GM12878 (cell line): ENCODE results near the gene ADGB. TPM values are rescaled to one million over a fixed set of nuclear protein-coding genes. Genes with fewer than 3 reads are reported as not detected.
A peak's percentile ranks its signal among the peaks of the same experiment; 100 is the strongest.

Experiments used
- ATAC-seq: fragments of 200-7000 bp; cut with Tn5 transposase; 3 replicates; pipeline ENCODE4 v1.9.1; 2020; ENCODE audit warnings: mild to moderate bottlenecking, moderate library complexity
- BruUV-seq: library from RNA; stranded (reverse); fragments of 400-500 nt; replicated peaks from 2 replicates; lab custom pipeline; 2021; lab: Mats Ljungman, UMichigan
- CTCF ChIA-PET: fragments of 300-600 bp; sonication (Branson Sonifier 250); formaldehyde crosslinking; extraction: SDS; loops from one replicate; lab custom pipeline; 2021; ENCODE audit warnings: inconsistent platforms; lab: Yijun Ruan, JAX
- POLR2A ChIA-PET: fragments of 350-600 bp; formaldehyde crosslinking; extraction: SDS; loops from one replicate; lab custom pipeline; 2021; ENCODE audit warnings: inconsistent platforms; lab: Charles Lee
- RAD21 ChIA-PET: fragments of 300-600 bp; sonication (Branson Sonifier 250); formaldehyde crosslinking; loops from one replicate; lab custom pipeline; 2023; ENCODE audit warnings: antibody characterized with exemption; ENCODE audit not compliant: unreplicated experiment; lab: Charles Lee
- SMC1A ChIA-PET: fragments of 300-600 bp; sonication (Branson Sonifier 250); formaldehyde crosslinking; loops from one replicate; lab custom pipeline; 2023; ENCODE audit not compliant: unreplicated experiment, uncharacterized antibody; lab: Charles Lee
- DNase-seq: peaks from one replicate; pipeline ENCODE4 v3.0.0-alpha.2; 2011; ENCODE audit warnings: low read depth, low spot score
- FAIRE-seq: peaks from 3 replicates; lab custom pipeline; 2011; peaks lifted over from hg19 to GRCh38; lab: Jason Lieb, UNC
- H2AFZ ChIP-seq: 2 replicates; pipeline ENCODE4 v1.6.0; 2011; ENCODE audit warnings: low read depth, low read length, control low read depth; ENCODE audit not compliant: control insufficient read depth
- H3K27ac ChIP-seq: 2 replicates; pipeline ENCODE4 v1.5.1; 2011; ENCODE audit warnings: control low read depth; ENCODE audit not compliant: control insufficient read depth, insufficient read depth
- H3K27me3 ChIP-seq, 2 experiments: replicated peaks in 1 of 2; 2 replicates each; pipeline versions ENCODE4 v1.6.0 to v1.6.1; 2011; ENCODE audit warnings: low read length in 1 of 2; ENCODE audit not compliant: control insufficient read depth in 2 of 2, insufficient read depth in 2 of 2
- H3K36me3 ChIP-seq, 2 experiments: 2 replicates each; pipeline ENCODE4 v1.5.1; 2011; ENCODE audit warnings: low read length in 1 of 2; ENCODE audit not compliant: control insufficient read depth in 2 of 2, insufficient read depth in 2 of 2
- H3K4me1 ChIP-seq: 2 replicates; pipeline ENCODE4 v1.6.1; 2011; ENCODE audit warnings: mild to moderate bottlenecking, low read length, moderate library complexity, mixed read lengths; ENCODE audit not compliant: control insufficient read depth, insufficient read depth
- H3K4me2 ChIP-seq: 2 replicates; pipeline ENCODE4 v1.6.0; 2011; ENCODE audit warnings: control low read depth; ENCODE audit not compliant: control insufficient read depth, insufficient read depth
- H3K4me3 ChIP-seq: fragments of 200-600 bp; sonication (generic); 2 replicates; pipeline ENCODE4 v1.5.1; 2016
- H3K79me2 ChIP-seq: 2 replicates; pipeline ENCODE4 v1.6.0; 2011; ENCODE audit warnings: low read length; ENCODE audit not compliant: control insufficient read depth, insufficient read depth
- H3K9ac ChIP-seq: 2 replicates; pipeline ENCODE4 v1.8.0; 2011; ENCODE audit warnings: low read length, control low read depth, mixed read lengths; ENCODE audit not compliant: control insufficient read depth, insufficient read depth
- H3K9me3 ChIP-seq: replicated peaks from 3 replicates; pipeline ENCODE4 v1.5.1; 2011; ENCODE audit warnings: mild to moderate bottlenecking, low read length; ENCODE audit not compliant: control insufficient read depth, insufficient read depth
- H4K20me1 ChIP-seq: 2 replicates; pipeline ENCODE4 v1.6.0; 2011; ENCODE audit not compliant: control insufficient read depth, insufficient read depth
- ESRRA ChIP-seq: IDR thresholded peaks from 2 replicates; pipeline ENCODE4 v1.6.1; 2012; ENCODE audit warnings: mild to moderate bottlenecking, low read length, improper control_type of control experiment
- MYC ChIP-seq: IDR thresholded peaks from 2 replicates; pipeline ENCODE4 v1.6.1; 2011; ENCODE audit warnings: mild to moderate bottlenecking, low read length, moderate library complexity, inconsistent platforms; ENCODE audit not compliant: insufficient read depth, insufficient replicate concordance, insufficient read length, severe bottlenecking
- RFX5 ChIP-seq: IDR thresholded peaks from 2 replicates; pipeline ENCODE4 v1.6.1; 2011; ENCODE audit warnings: low read depth, low read length, improper control_type of control experiment
- RUNX3 ChIP-seq: IDR thresholded peaks from 2 replicates; pipeline ENCODE4 v1.6.1; 2012; ENCODE audit warnings: low read length, inconsistent platforms
- SREBF1 ChIP-seq: IDR thresholded peaks from 2 replicates; pipeline ENCODE4 v1.6.1; 2012; ENCODE audit warnings: mild to moderate bottlenecking, low read length
- WGBS: methylation state at CpG from one replicate; pipeline ENCODE4 v1.1.6; 2016; ENCODE audit warnings: low lambda C conversion rate; ENCODE audit not compliant: insufficient replicate concordance, insufficient coverage; ENCODE audit errors: missing lambda C conversion rate; 5-methylcytosine and 5-hydroxymethylcytosine counted together
- in situ Hi-C: fragments of 300-500 bp; cut with MboI; formaldehyde crosslinking; loops from 9 replicates; pipeline ENCODE4 v1.14.3; 2018; ENCODE audit warnings: mixed read lengths
- intact Hi-C: fragments of 100-400 bp; cut with micrococcal nuclease; formaldehyde crosslinking; loops from one replicate; pipeline ENCODE4 v1.14.2; 2022; ENCODE audit not compliant: unreplicated experiment
- polyA plus RNA-seq, 11 experiments: library from polyadenylated mRNA; depleted of rRNA in 4 of 11; unstranded in 6 of 11; stranded (reverse) in 5 of 11; fragments of >200 nt; fragmentation: Nextera tagmentation in 4 of 11; fragmentation: Illumina TruSeq in 1 of 11; extraction: Ambion mirVana in 4 of 11; extraction: Trizol in 1 of 11; gene quantifications; 1 replicate in 1 of 11; 2 replicates in 10 of 11; pipeline versions ENCODE4 v1.2.1 to v1.2.3, GENCODE V29; 2011 to 2016; ENCODE audit warnings: inconsistent platforms in 2 of 11, missing spikeins in 2 of 11, low read depth in 1 of 11
- total RNA-seq, 4 experiments: library from RNA; depleted of rRNA in 3 of 4; stranded (reverse); fragments of >200 nt in 3 of 4; fragmentation: Illumina TruSeq in 1 of 4; extraction: Trizol in 1 of 4; gene quantifications; 2 replicates each; pipeline versions ENCODE4 v1.2.1 to v1.2.3, GENCODE V29; 2013 to 2021
- TF ChIP-seq, protein P1 (sequence below): fragments of 450-650 bp; formaldehyde crosslinking; IDR thresholded peaks from 2 replicates; pipeline ENCODE4 v1.5.0; 2022; ENCODE audit warnings: mild to moderate bottlenecking, missing genetic modification characterization
- TF ChIP-seq, protein P2 (sequence below): fragments of 450-650 bp; IDR thresholded peaks from 2 replicates; pipeline ENCODE4 v1.6.1; 2017; ENCODE audit warnings: mild to moderate bottlenecking, low read depth, inconsistent platforms; ENCODE audit not compliant: poor library complexity, severe bottlenecking

The ADGB gene
- total and polyA plus RNA-seq, 10 of the 15 experiments (the other 5 are each of a cell fraction or from before 2014, with no cell fraction given), result not detected

DNA sequence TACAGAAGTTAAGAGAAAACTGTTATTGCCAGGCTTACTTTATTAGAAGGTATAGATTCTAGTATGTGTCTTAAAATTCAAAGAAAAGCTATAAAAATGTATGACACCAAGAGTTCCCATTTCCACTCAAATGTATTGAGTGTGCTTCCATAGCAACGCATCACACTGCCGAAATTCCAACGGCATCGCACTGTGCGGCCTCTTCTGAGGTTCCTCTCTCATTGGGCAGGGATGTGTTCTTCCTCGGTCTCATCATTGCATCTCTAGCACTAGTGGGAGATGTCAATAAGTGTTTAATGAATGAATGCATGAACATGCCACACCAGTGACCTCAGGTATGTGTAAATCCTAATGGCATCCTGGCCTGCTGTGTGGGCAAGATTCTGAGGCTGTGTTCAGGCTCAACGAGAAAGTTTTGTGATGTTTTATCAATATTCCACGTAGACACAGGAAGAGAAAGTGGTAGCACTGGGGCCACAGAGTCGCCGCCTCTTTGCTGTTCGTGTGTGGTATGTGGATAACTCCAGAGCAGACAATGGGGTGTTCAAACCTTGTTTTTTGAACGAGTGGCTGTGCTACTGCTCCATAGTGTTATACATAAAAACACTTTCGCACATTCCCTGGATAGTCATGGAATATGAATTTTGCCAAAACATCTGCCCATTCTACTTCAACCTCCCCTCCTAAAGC, 171.6 kb downstream of the ADGB start (continued):
- TF ChIP-seq, protein P1, sequence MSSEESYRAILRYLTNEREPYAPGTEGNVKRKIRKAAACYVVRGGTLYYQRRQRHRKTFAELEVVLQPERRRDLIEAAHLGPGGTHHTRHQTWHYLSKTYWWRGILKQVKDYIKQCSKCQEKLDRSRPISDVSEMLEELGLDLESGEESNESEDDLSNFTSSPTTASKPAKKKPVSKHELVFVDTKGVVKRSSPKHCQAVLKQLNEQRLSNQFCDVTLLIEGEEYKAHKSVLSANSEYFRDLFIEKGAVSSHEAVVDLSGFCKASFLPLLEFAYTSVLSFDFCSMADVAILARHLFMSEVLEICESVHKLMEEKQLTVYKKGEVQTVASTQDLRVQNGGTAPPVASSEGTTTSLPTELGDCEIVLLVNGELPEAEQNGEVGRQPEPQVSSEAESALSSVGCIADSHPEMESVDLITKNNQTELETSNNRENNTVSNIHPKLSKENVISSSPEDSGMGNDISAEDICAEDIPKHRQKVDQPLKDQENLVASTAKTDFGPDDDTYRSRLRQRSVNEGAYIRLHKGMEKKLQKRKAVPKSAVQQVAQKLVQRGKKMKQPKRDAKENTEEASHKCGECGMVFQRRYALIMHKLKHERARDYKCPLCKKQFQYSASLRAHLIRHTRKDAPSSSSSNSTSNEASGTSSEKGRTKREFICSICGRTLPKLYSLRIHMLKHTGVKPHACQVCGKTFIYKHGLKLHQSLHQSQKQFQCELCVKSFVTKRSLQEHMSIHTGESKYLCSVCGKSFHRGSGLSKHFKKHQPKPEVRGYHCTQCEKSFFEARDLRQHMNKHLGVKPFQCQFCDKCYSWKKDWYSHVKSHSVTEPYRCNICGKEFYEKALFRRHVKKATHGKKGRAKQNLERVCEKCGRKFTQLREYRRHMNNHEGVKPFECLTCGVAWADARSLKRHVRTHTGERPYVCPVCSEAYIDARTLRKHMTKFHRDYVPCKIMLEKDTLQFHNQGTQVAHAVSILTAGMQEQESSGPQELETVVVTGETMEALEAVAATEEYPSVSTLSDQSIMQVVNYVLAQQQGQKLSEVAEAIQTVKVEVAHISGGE (CRISPR knock-in tag), result no peak

DNA sequence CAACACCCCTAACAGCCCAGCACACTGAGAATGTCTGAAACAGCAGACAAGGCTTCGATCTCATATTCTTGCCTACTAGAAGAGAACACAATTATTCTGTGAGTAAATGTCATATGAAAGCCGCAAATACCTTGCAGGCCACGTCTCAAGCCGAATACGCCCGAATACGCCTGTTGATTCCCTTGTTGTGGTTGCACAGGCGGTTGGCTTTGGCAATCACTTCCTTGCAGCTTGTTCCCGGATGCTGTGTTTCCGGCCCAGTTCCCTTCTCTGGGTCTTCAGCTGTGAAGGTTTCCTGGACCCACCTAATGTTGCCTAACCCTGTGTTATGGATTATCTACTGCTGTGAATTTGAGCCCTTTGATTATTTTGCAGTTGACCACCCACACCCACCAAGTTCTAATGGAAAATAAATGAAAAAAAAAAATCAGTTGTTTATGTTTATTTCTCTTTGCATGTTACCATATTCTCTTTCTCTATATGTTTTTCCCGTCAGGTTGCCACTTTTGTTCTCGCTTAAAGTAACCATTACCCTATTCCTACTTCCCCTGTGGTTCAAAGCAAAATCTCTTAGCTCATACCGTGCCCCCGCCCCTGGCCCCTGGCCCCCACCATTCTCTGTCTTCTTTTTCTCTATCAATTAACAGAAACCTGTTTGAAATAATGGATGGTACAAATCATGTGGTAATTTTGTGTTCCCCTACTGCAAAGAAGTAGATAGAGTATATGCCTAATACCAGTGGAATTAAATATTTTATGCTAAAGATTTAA, 172.4 kb downstream of the ADGB start:
- POLR2A ChIA-PET, result no interaction called here
- no peak for DNase-seq
- ATAC-seq, result peak; percentile 31; the same call in 2 of the 3 replicates
- BruUV-seq, result no TSS peak
- TF ChIP-seq ESRRA (no peak), MYC (no peak), RFX5 (no peak), SREBF1 (no peak), RUNX3 (peak; percentile 55)
- TF ChIP-seq, protein P2, sequence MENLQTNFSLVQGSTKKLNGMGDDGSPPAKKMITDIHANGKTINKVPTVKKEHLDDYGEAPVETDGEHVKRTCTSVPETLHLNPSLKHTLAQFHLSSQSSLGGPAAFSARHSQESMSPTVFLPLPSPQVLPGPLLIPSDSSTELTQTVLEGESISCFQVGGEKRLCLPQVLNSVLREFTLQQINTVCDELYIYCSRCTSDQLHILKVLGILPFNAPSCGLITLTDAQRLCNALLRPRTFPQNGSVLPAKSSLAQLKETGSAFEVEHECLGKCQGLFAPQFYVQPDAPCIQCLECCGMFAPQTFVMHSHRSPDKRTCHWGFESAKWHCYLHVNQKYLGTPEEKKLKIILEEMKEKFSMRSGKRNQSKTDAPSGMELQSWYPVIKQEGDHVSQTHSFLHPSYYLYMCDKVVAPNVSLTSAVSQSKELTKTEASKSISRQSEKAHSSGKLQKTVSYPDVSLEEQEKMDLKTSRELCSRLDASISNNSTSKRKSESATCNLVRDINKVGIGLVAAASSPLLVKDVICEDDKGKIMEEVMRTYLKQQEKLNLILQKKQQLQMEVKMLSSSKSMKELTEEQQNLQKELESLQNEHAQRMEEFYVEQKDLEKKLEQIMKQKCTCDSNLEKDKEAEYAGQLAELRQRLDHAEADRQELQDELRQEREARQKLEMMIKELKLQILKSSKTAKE, result no peak
- Histone ChIP-seq H3K79me2 (no peaks in the 10 kb centered on the region), H3K4me1 (no peaks in the 10 kb centered on the region), H4K20me1 (no peaks in the 10 kb centered on the region), H3K36me3 (no peaks in the 10 kb centered on the region), H3K9me3 (no peaks in the 10 kb centered on the region), H3K27me3 (no peaks in the 10 kb centered on the region), H3K9ac (no peak overlapping the region), H2AFZ (no peak overlapping the region), H3K27ac (no peak overlapping the region), H3K4me3 (no peak overlapping the region), H3K4me2 (no peak overlapping the region)
- FAIRE-seq, result no peak
- SMC1A ChIA-PET, result interaction anchor here (0.6 to 1.5 kb wide), 2 partner anchors 539 to 843 kb away, joined by 3 read pairs; no protein-coding TSS in a partner anchor
- in situ Hi-C loops, result no loop called here
- CTCF ChIA-PET, result no interaction called here
- intact Hi-C loops, result no loop called here
- RAD21 ChIA-PET, result no interaction called here
- 7% methylated on average over 14 of the region's 14 CpGs for whole genome bisulfite sequencing
